HCT116 (cell line): Measurements from ENCODE around the gene ADAM17. TPM values are rescaled to one million over a fixed set of nuclear protein-coding genes. Genes with fewer than 3 reads are reported as not detected.

Source experiments
- ATAC-seq: fragments of 200-7000 bp; cut with Tn5 transposase; 2 replicates; pipeline ENCODE4 v1.9.1; 2020; ENCODE audit warnings: mild to moderate bottlenecking, moderate library complexity
- BruUV-seq: library from RNA; stranded (reverse); fragments of 400-500 nt; replicated peaks from 2 replicates; lab custom pipeline; 2021; lab: Mats Ljungman, UMichigan
- CTCF ChIA-PET: fragments of 300-600 bp; sonication (Branson Sonifier 250); formaldehyde crosslinking; loops from one replicate; lab custom pipeline; 2021; ENCODE audit warnings: antibody characterized with exemption; lab: Charles Lee
- POLR2A ChIA-PET: fragments of 300-600, 350-600 bp; sonication (Branson Sonifier 250); formaldehyde crosslinking; loops from one replicate; lab custom pipeline; 2021; ENCODE audit warnings: antibody characterized with exemption; lab: Charles Lee
- RAD21 ChIA-PET, 2 experiments: fragments of 300-600 bp; sonication (Branson Sonifier 250); formaldehyde crosslinking; loops; one replicate each; lab custom pipeline; 2023; ENCODE audit warnings: low total read pairs in 2 of 2; ENCODE audit not compliant: uncharacterized antibody in 2 of 2, unreplicated experiment in 2 of 2, low non-redundant PET in 1 of 2; lab: Charles Lee
- DNase-seq: peaks from one replicate; pipeline ENCODE4 v3.0.0-alpha.2; 2010; ENCODE audit warnings: low read depth, low spot score
- H2AFZ ChIP-seq: fragments of 200-600 bp; shearing (Covaris generic), sonication (generic); 2 replicates; pipeline ENCODE4 v1.6.1; 2017; ENCODE audit warnings: low read depth, mixed run types, mixed read lengths, antibody characterized with exemption, low read length; ENCODE audit not compliant: poor library complexity, severe bottlenecking
- H3K27ac ChIP-seq: 2 replicates; pipeline ENCODE4 v1.5.1; 2012; ENCODE audit warnings: low read depth, low read length
- H3K27me3 ChIP-seq: fragments of 200-600 bp; sonication (generic); 2 replicates; pipeline ENCODE4 v1.6.1; 2016; ENCODE audit warnings: mixed run types, low read length, mixed read lengths; ENCODE audit not compliant: insufficient read depth
- H3K36me3 ChIP-seq, 2 experiments: fragments of 200-500 bp in 1 of 2; fragments of 200-600 bp in 1 of 2; sonication (Bioruptor generic) in 1 of 2; sonication (generic) in 1 of 2; 2 replicates each; pipeline versions ENCODE4 v1.5.1 to v1.6.1; 2014 to 2016; ENCODE audit warnings: low read length in 2 of 2, inconsistent platforms in 1 of 2, mixed read lengths in 1 of 2, mixed run types in 1 of 2; ENCODE audit not compliant: insufficient read depth in 2 of 2, control insufficient read depth in 1 of 2
- H3K4me1 ChIP-seq, 2 experiments: fragments of 200-600 bp in 1 of 2; sonication (generic) in 1 of 2; 2 replicates each; pipeline versions ENCODE4 v1.5.1 to v1.6.1; 2012 to 2017; ENCODE audit warnings: low read length in 2 of 2, inconsistent platforms in 1 of 2, mild to moderate bottlenecking in 1 of 2, mixed read lengths in 1 of 2, mixed run types in 1 of 2, moderate library complexity in 1 of 2; ENCODE audit not compliant: insufficient read depth in 2 of 2, control insufficient read depth in 1 of 2
- H3K4me2 ChIP-seq: fragments of 200-600 bp; sonication (generic); 2 replicates; pipeline ENCODE4 v1.6.1; 2017; ENCODE audit warnings: mixed run types, low read length, mixed read lengths
- H3K4me3 ChIP-seq, 2 experiments: fragments of 200-600 bp in 1 of 2; sonication (generic) in 1 of 2; replicated peaks in 1 of 2; 2 replicates each; pipeline ENCODE4 v1.5.1; 2011 to 2016; ENCODE audit warnings: low read length in 2 of 2, control low read depth in 1 of 2, low read depth in 1 of 2, mild to moderate bottlenecking in 1 of 2, mixed read lengths in 1 of 2, mixed run types in 1 of 2
- H3K79me2 ChIP-seq: fragments of 200-600 bp; sonication (generic); 2 replicates; pipeline ENCODE4 v1.6.1; 2017; ENCODE audit warnings: mild to moderate bottlenecking, mixed run types, low read length, moderate library complexity, mixed read lengths; ENCODE audit not compliant: insufficient read depth
- H3K9ac ChIP-seq: fragments of 200-600 bp; sonication (generic); 2 replicates; pipeline ENCODE4 v1.6.1; 2016; ENCODE audit warnings: low read length, mixed read lengths
- H3K9me2 ChIP-seq: fragments of 200-600 bp; sonication (generic), shearing (Covaris generic); 2 replicates; pipeline ENCODE4 v1.6.1; 2017; ENCODE audit warnings: mixed run types, mild to moderate bottlenecking, moderate library complexity; ENCODE audit not compliant: insufficient read depth
- H3K9me3 ChIP-seq, 2 experiments: fragments of 200-500 bp in 1 of 2; fragments of 200-600 bp in 1 of 2; sonication (Bioruptor generic) in 1 of 2; sonication (generic) in 1 of 2; 2 replicates each; pipeline ENCODE4 v1.6.1; 2014 to 2017; ENCODE audit warnings: low read length in 2 of 2, mixed read lengths in 2 of 2, inconsistent platforms in 1 of 2, low read depth in 1 of 2, mild to moderate bottlenecking in 1 of 2, mixed run types in 1 of 2, moderate library complexity in 1 of 2; ENCODE audit not compliant: control insufficient read depth in 1 of 2, insufficient read depth in 1 of 2
- H4K20me1 ChIP-seq: fragments of 200-600 bp; sonication (generic), shearing (Covaris generic); 2 replicates; pipeline ENCODE4 v1.6.1; 2017; ENCODE audit warnings: mixed run types, mild to moderate bottlenecking, moderate library complexity; ENCODE audit not compliant: insufficient read depth
- CBX3 ChIP-seq: IDR thresholded peaks from 2 replicates; pipeline ENCODE4 v1.6.1; 2012; ENCODE audit warnings: low read depth
- CEBPB ChIP-seq: IDR thresholded peaks from 2 replicates; pipeline ENCODE4 v1.6.1; 2012; ENCODE audit warnings: low read depth
- CTCF ChIP-seq, 3 experiments: fragments of 200-600 bp in 1 of 3; sonication (generic) in 1 of 3; IDR thresholded peaks in 2 of 3; conservative IDR thresholded peaks in 1 of 3; 2 replicates each; pipeline ENCODE4 v1.5.1; 2012 to 2017; ENCODE audit warnings: low read depth in 2 of 3, low read length in 2 of 3, antibody characterized with exemption in 1 of 3, borderline replicate concordance in 1 of 3, control low read depth in 1 of 3, mild to moderate bottlenecking in 1 of 3, mixed read lengths in 1 of 3, mixed run types in 1 of 3, moderate library complexity in 1 of 3; ENCODE audit not compliant: insufficient read depth in 1 of 3
- EGR1 ChIP-seq: IDR thresholded peaks from 2 replicates; pipeline ENCODE4 v1.6.1; 2012; ENCODE audit warnings: low read depth
- ELF1 ChIP-seq: IDR thresholded peaks from 2 replicates; pipeline ENCODE4 v1.6.1; 2012; ENCODE audit warnings: low read depth, borderline replicate concordance
- EZH2 ChIP-seq: fragments of 200-600 bp; sonication (generic); IDR thresholded peaks from 2 replicates; pipeline ENCODE4 v1.6.1; 2017; ENCODE audit warnings: antibody characterized with exemption, mixed run types
- FOSL1 ChIP-seq: IDR thresholded peaks from 2 replicates; pipeline ENCODE4 v1.6.1; 2012; ENCODE audit warnings: low read depth
- MAX ChIP-seq: IDR thresholded peaks from 2 replicates; pipeline ENCODE4 v1.6.1; 2012
- POLR2A ChIP-seq: IDR thresholded peaks from 2 replicates; pipeline ENCODE4 v1.7.0; 2011; ENCODE audit warnings: borderline replicate concordance; ENCODE audit not compliant: insufficient read depth, insufficient read length; ENCODE audit errors: extremely low read depth
- POLR2AphosphoS5 ChIP-seq: IDR thresholded peaks from 2 replicates; pipeline ENCODE4 v1.6.1; 2011; ENCODE audit warnings: mild to moderate bottlenecking, low read depth, low read length, moderate library complexity
- RAD21 ChIP-seq: IDR thresholded peaks from 2 replicates; pipeline ENCODE4 v1.6.1; 2012; ENCODE audit warnings: low read depth, mild to moderate bottlenecking
- SIN3A ChIP-seq: IDR thresholded peaks from 2 replicates; pipeline ENCODE4 v1.6.1; 2012; ENCODE audit warnings: low read depth
- SRF ChIP-seq: IDR thresholded peaks from 2 replicates; pipeline ENCODE4 v1.6.1; 2012; ENCODE audit warnings: low read depth
- ZBTB33 ChIP-seq: IDR thresholded peaks from 2 replicates; pipeline ENCODE4 v1.6.1; 2011; ENCODE audit warnings: mild to moderate bottlenecking, low read length, moderate library complexity; ENCODE audit not compliant: insufficient replicate concordance; ENCODE audit errors: extremely low read depth
- ZFX ChIP-seq: fragments of 450-650 bp; IDR thresholded peaks from 2 replicates; pipeline ENCODE4 v1.6.1; 2017
- ZNF274 ChIP-seq: fragments of 200-500 bp; sonication (Bioruptor generic); IDR thresholded peaks from 2 replicates; pipeline ENCODE4 v1.6.1; 2014; ENCODE audit warnings: mild to moderate bottlenecking, low read depth, low read length, inconsistent platforms
- intact Hi-C: fragments of 100-400 bp; cut with micrococcal nuclease; formaldehyde crosslinking; loops from 2 replicates; pipeline ENCODE4 v1.10.0; 2022
- total RNA-seq: library from RNA; stranded (reverse); gene quantifications from one replicate; pipeline ENCODE4 v1.2.1, GENCODE V29; 2021; ENCODE audit not compliant: unreplicated experiment
- TF ChIP-seq, protein P1 (sequence below): IDR thresholded peaks from 2 replicates; pipeline ENCODE4 v1.6.1; 2012; ENCODE audit warnings: low read depth
- TF ChIP-seq, protein P2 (sequence below): IDR thresholded peaks from 2 replicates; pipeline ENCODE4 v1.6.1; 2012

The ADAM17 gene
- total RNA-seq, 1 experiment from 2014 or later = 39.2 TPM

DNA sequence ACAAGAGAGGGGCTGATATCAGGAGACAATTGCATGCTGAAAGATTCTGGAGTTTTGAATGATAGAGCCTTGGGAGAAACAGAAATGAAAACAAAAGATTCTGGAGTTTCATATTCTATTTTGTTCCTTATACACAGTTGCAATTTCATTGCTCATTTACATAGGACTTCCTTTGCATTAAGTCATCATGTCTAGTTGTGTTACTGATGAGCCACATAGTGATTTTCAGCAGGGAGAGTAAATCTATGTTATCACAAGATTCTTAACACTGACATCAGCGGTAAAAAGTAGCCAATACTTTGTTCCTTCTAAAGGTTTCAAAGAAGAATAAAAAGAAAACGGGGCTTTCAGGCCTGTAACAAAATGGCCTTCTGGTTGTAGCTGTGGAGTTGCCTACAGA, 7.1 kb downstream of the ADAM17 start (continued):
- TF ChIP-seq FOSL1 (no peak), SIN3A (no peak), EGR1 (no peak), CBX3 (no peak), POLR2AphosphoS5 (no peak)
- TF ChIP-seq, protein P1, sequence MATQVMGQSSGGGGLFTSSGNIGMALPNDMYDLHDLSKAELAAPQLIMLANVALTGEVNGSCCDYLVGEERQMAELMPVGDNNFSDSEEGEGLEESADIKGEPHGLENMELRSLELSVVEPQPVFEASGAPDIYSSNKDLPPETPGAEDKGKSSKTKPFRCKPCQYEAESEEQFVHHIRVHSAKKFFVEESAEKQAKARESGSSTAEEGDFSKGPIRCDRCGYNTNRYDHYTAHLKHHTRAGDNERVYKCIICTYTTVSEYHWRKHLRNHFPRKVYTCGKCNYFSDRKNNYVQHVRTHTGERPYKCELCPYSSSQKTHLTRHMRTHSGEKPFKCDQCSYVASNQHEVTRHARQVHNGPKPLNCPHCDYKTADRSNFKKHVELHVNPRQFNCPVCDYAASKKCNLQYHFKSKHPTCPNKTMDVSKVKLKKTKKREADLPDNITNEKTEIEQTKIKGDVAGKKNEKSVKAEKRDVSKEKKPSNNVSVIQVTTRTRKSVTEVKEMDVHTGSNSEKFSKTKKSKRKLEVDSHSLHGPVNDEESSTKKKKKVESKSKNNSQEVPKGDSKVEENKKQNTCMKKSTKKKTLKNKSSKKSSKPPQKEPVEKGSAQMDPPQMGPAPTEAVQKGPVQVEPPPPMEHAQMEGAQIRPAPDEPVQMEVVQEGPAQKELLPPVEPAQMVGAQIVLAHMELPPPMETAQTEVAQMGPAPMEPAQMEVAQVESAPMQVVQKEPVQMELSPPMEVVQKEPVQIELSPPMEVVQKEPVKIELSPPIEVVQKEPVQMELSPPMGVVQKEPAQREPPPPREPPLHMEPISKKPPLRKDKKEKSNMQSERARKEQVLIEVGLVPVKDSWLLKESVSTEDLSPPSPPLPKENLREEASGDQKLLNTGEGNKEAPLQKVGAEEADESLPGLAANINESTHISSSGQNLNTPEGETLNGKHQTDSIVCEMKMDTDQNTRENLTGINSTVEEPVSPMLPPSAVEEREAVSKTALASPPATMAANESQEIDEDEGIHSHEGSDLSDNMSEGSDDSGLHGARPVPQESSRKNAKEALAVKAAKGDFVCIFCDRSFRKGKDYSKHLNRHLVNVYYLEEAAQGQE = no peak

DNA sequence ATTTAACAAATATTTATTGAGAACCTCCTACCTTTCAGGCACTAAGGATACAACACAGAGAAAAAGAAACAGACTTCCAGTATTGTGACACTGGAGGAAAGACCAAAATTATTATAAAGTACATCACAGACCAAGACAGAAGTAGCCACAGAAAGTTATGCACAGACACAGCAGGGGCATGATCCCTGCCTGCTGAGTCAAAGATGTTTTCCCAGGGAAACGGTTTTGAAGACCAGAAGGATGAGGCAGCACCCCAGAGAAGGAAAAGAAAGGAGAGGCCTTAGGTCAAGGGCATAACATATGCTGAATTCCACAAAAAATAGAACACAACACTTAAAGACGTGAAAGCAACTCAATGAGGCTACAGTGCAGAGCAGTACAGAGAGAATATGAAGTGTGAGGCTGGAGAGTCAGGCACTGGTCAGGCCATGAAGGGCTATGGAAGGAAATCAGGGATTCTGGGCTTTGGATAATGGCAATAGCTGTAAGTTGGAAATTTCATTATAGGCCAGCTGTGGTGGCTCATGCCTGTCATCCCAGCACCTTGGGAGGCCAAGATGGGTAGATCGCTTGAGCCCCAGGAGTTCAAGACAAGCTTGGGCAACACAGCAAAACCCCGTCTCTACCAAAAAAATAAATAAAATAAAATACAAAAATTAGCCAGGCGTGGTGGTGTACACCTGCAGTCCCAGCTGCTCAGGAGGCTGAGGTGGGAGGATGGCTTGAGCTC, 8.2 kb downstream of the ADAM17 start:
- no peak for TF ChIP-seq RAD21
- no peak for TF ChIP-seq ZNF274
- TF ChIP-seq ELF1 = no peak
- no peak for TF ChIP-seq CBX3
- TF ChIP-seq, protein P2, sequence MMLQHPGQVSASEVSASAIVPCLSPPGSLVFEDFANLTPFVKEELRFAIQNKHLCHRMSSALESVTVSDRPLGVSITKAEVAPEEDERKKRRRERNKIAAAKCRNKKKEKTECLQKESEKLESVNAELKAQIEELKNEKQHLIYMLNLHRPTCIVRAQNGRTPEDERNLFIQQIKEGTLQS = no peak
- no peak for TF ChIP-seq SRF
- no peak for TF ChIP-seq EZH2
- no peak for TF ChIP-seq CTCF (IDR thresholded peaks at IDR 0.05 in 2 of 3, conservative IDR thresholded peaks at IDR 0.05 in 1 of 3; ENCODE audit: borderline replicate concordance in 1 of 3, insufficient read depth in 1 of 3, low read depth in 2 of 3, low read length in 2 of 3)
- no peak for TF ChIP-seq MAX
- TF ChIP-seq CEBPB = no peak
- no peak for TF ChIP-seq POLR2A
- TF ChIP-seq ZFX = no peak
- TF ChIP-seq EGR1 = no peak
- no peak for TF ChIP-seq POLR2AphosphoS5
- no peak for TF ChIP-seq ZBTB33
- TF ChIP-seq, all 23 proteins: peak for 0
- POLR2A ChIA-PET = no interaction called here
- DNase-seq (no peak), ATAC-seq (no peak)
- intact Hi-C loops = no loop called here
- H3K9ac ChIP-seq = no peak overlapping the region
- H2AFZ ChIP-seq = no peak overlapping the region
- H3K4me1 ChIP-seq = peaks cover 5 to 9% of the 10 kb centered on the region in 2 experiments
- BruUV-seq = no TSS peak
- no peaks in the 10 kb centered on the region for H3K9me2 ChIP-seq
- H3K4me2 ChIP-seq = no peak overlapping the region
- no peaks in the 10 kb centered on the region for H3K36me3 ChIP-seq
- no peak overlapping the region for H3K4me3 ChIP-seq
- H3K27ac ChIP-seq = no peak overlapping the region
- H3K27me3 ChIP-seq = no peaks in the 10 kb centered on the region
- H3K9me3 ChIP-seq = no peaks in the 10 kb centered on the region
- CTCF ChIA-PET = no interaction called here
- H3K79me2 ChIP-seq = peaks cover 97% of the 10 kb centered on the region
- RAD21 ChIA-PET = no interaction called here
- H4K20me1 ChIP-seq = peaks cover 9% of the 10 kb centered on the region; the same call in 1 of the 2 replicates
